GM13977 (cell line): ENCODE measurements around the gene STXBP4.

ENCODE experiments used
- DNase-seq: peaks from one replicate; pipeline ENCODE4 v3.0.0; 2012; ENCODE audit warnings: low spot score
- CTCF ChIP-seq: IDR thresholded peaks from 2 replicates; pipeline ENCODE4 v1.5.1; 2012; ENCODE audit warnings: mild to moderate bottlenecking, control low read depth; ENCODE audit not compliant: insufficient read depth; ENCODE audit errors: extremely low read depth, missing control alignments
- in situ Hi-C: fragments of 300-500 bp; cut with MboI; formaldehyde crosslinking; loops from one replicate; pipeline ENCODE4 v1.12.0; 2022; ENCODE audit warnings: low sequenced_read_pairs, low pct_unique_long_range_greater_than_20kb, mixed read lengths, inconsistent platforms; ENCODE audit not compliant: unreplicated experiment

Gene STXBP4

GRCh38 chr17:55171634-55172328 lies 203.2 kb downstream of the STXBP4 start:
- no peak for DNase-seq
- no peak for TF ChIP-seq CTCF
- in situ Hi-C loops: no loop called here

DNA sequence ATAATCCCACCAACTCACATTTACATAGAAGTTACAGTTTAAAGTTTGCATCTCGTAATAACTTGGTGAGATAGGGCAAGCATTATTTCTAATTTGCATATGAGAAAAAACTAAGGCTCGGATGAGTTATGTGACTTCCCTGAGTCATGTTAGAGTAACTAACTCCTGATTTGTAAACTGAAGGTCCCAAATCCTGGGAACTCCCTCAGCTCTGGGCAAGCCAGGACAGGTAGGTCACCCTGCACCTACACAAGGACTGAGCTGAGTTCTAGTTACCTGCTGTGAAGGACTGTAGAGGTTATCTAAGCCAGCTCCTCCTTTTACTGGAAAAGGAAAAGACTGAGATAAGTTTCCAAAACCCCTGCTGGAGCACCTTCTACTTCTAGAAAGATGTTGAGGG lies 204.0 kb downstream of the STXBP4 start:
- in situ Hi-C loops: no loop called here
- no peak for DNase-seq
- no peak for TF ChIP-seq CTCF

- in situ Hi-C loops: no loop called here
- TF ChIP-seq CTCF: no peak
- DNase-seq: no peak
Observed at GRCh38 chr17:55174133-55174532, 205.6 kb downstream of the STXBP4 start.

DNA sequence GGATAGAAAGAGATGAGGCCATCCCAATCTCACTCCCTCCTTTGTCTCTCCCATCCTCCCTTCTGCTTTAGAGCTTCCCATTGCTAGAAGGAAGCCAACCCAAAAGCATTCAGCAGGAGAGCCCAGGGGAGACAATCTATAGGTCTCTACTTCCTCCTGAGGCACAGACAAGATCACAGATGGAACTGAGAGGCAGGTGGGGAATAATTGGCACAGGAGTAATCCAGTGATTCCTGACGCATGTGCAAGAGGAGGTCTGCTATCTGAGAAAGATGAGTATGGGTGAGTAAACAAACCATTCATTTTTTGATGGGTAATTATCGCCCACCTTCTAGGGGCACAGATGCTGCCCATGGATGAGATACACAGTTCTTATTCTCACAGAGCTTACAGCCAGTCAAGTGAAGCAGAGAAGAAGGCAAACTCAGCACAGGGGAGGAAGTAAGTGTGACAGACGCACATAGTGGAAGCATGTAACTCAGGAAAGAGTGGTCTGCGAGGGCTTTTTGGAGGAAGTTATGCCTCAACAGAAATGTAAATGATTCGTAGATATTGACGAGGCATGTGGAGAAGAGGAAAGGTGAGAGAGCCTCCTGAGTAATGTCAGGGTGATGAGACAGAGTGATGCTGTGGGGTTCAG lies 207.3 kb downstream of the STXBP4 start:
- in situ Hi-C loops: no loop called here
- TF ChIP-seq CTCF: no peak
- no peak for DNase-seq

DNA sequence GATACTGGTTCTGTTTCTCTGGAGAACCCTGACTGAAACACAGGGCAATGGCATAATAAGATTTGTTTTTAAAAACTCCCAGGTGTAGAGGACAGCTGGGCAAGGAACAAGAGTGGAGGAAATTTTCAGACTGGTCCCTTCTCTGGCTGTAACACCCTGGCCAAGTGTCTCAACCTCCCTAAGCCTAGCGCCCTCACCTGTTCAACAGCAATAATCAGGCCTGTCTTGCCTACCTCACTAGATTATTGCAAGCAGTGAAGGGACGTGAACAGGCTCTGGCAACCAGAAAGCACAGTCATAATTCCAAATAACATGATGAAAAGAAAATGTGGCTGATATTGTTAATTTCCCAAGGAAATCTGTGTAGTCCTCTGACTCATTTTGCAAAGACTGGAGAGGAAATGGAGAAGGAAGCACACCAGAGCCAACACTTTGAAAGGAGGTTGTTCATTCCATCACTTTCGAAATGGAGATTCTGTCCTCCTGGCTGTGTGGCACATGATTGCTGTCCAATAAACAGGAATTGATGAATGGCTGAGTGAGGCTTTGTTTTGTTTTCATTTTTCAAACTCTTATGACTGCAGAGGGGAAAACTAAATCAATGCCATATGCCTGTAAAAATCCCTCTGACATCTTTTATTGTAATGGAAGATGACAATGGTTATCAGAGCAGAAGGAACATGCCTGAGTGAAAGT lies 208.7 kb downstream of the STXBP4 start:
- peak; percentile 32 for TF ChIP-seq CTCF
- in situ Hi-C loops: no loop called here
- no peak for DNase-seq

GRCh38 chr17:55177855-55178217 lies 209.3 kb downstream of the STXBP4 start:
- in situ Hi-C loops: no loop called here
- no peak for DNase-seq
- TF ChIP-seq CTCF: no peak
